OCI-LY7 (cell line): ENCODE results near the gene MTHFS. TPM values are rescaled to one million over a fixed set of nuclear protein-coding genes. Genes with fewer than 3 reads are reported as not detected.

Experiments
- BruUV-seq: library from RNA; stranded (reverse); fragments of 400-500 nt; replicated peaks from 2 replicates; lab custom pipeline; 2021; lab: Mats Ljungman, UMichigan
- CTCF ChIA-PET: fragments of 300-600 bp; sonication (Branson Sonifier 250); formaldehyde crosslinking; loops from one replicate; lab custom pipeline; 2022; ENCODE audit warnings: antibody characterized with exemption; ENCODE audit not compliant: unreplicated experiment; lab: Charles Lee
- POLR2A ChIA-PET: fragments of 300-600 bp; sonication (Branson Sonifier 250); formaldehyde crosslinking; loops from one replicate; lab custom pipeline; 2022; ENCODE audit warnings: antibody characterized with exemption; lab: Charles Lee
- DNase-seq: peaks from one replicate; pipeline ENCODE4 v3.0.0-alpha.2; 2015; ENCODE audit warnings: low spot score
- H2AFZ ChIP-seq: fragments of 200-600 bp; sonication (generic), shearing (Covaris generic); 2 replicates; pipeline ENCODE4 v1.6.1; 2014; ENCODE audit warnings: mild to moderate bottlenecking, antibody characterized with exemption, low read length, moderate library complexity
- H3K27ac ChIP-seq: fragments of 200-600 bp; sonication (generic); 2 replicates; pipeline ENCODE4 v1.5.1; 2014; ENCODE audit warnings: mixed run types, low read depth, mild to moderate bottlenecking, moderate library complexity, low read length, inconsistent platforms; ENCODE audit not compliant: poor library complexity, severe bottlenecking
- H3K36me3 ChIP-seq: fragments of 200-600 bp; sonication (generic); 2 replicates; pipeline ENCODE4 v1.6.1; 2014; ENCODE audit warnings: mild to moderate bottlenecking, antibody characterized with exemption, low read length, moderate library complexity, mixed read lengths; ENCODE audit not compliant: insufficient read depth
- H3K4me1 ChIP-seq: fragments of 200-600 bp; sonication (generic); 2 replicates; pipeline ENCODE4 v1.5.1; 2014; ENCODE audit warnings: mild to moderate bottlenecking, low read length; ENCODE audit not compliant: insufficient read depth, poor library complexity, severe bottlenecking
- H3K4me2 ChIP-seq: fragments of 200-600 bp; sonication (generic); 2 replicates; pipeline ENCODE4 v1.6.1; 2014; ENCODE audit warnings: mild to moderate bottlenecking, low read length
- H3K4me3 ChIP-seq: fragments of 200-600 bp; sonication (generic); 2 replicates; pipeline ENCODE4 v1.5.1; 2014; ENCODE audit warnings: mild to moderate bottlenecking, low read depth, low read length; ENCODE audit not compliant: poor library complexity, severe bottlenecking
- H3K79me2 ChIP-seq: fragments of 200-600 bp; sonication (generic); 2 replicates; pipeline ENCODE4 v1.6.1; 2016; ENCODE audit warnings: low read depth, mild to moderate bottlenecking, low read length, moderate library complexity, mixed read lengths; ENCODE audit not compliant: insufficient read depth
- H3K9me2 ChIP-seq: fragments of 200-600 bp; sonication (generic); 2 replicates; pipeline ENCODE4 v1.6.1; 2016; ENCODE audit warnings: mild to moderate bottlenecking, low read length, mixed read lengths; ENCODE audit not compliant: insufficient read depth
- H3K9me3 ChIP-seq: fragments of 200-600 bp; sonication (generic); 2 replicates; pipeline ENCODE4 v1.6.1; 2014; ENCODE audit warnings: mild to moderate bottlenecking, mixed run types, low read length, mixed read lengths
- H4K20me1 ChIP-seq: fragments of 200-600 bp; sonication (generic); 2 replicates; pipeline ENCODE4 v1.6.1; 2014; ENCODE audit warnings: mild to moderate bottlenecking, antibody characterized with exemption, low read length, moderate library complexity, mixed read lengths; ENCODE audit not compliant: insufficient read depth
- EZH2phosphoT487 ChIP-seq: fragments of 200-600 bp; sonication (generic); IDR thresholded peaks from 2 replicates; pipeline ENCODE4 v1.6.1; 2018; ENCODE audit warnings: low read depth, borderline replicate concordance, mild to moderate bottlenecking, mixed run types, antibody characterized with exemption, low read length, moderate library complexity, mixed read lengths
- intact Hi-C: fragments of 100-400 bp; cut with micrococcal nuclease; formaldehyde crosslinking; loops from one replicate; pipeline ENCODE4 v1.10.0; 2022; ENCODE audit not compliant: unreplicated experiment
- total RNA-seq, 2 experiments: library from RNA; depleted of rRNA in 1 of 2; stranded (reverse); fragments of >200 nt in 1 of 2; shearing (Covaris generic) in 1 of 2; gene quantifications; 2 replicates each; pipeline ENCODE4 v1.2.3, GENCODE V29; 2014 to 2022
- TF ChIP-seq, protein P1 (sequence below): fragments of 200-600 bp; sonication (generic); conservative IDR thresholded peaks from 2 replicates; pipeline ENCODE4 v1.5.1; 2014; ENCODE audit warnings: mild to moderate bottlenecking, antibody characterized with exemption, low read length, moderate library complexity, mixed read lengths

Gene MTHFS
- total RNA-seq, 2 experiments from 2014 or later: 12.4 to 32.3 TPM

DNA sequence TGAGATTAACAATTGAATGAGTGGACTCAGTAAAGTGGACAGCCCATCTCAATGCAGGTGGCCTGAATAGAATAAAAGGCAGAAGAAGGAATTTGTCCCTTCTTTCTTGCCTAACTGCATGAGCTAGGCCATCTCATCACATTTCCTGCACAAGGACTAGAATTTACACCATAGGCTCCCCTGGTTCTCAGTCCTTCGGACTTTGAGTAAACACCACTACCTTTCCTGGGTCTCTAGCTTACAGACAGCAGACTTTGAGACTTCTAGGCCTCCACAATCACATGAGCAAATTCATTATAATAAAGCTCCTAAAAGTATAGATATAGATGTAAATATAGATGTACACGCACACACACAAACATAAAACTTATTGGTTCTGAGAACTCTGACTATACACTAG lies 28.3 kb downstream of the MTHFS start:
- Histone ChIP-seq H3K4me3 (no peak overlapping the region), H3K79me2 (no peaks in the 10 kb centered on the region)

DNA sequence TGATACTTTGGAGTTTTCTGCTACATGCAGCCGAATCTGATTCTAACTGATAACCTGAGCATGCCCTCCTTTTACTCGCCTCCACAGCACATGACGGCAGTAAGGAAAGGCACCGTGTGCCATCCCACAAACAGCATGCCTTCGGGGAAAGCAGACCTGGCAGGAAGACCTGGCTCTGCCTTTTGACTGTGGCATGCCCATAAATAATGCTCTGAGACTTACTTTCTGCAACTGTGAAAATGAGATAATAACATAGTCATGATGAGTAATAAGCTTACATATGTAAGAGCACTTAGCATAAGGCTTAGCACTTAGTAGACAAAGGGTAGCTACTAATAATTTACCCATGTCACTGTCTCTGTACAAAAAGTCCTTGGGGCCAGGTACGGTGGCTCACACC lies 32.9 kb downstream of the MTHFS start:
- H2AFZ ChIP-seq: no peak overlapping the region
- CTCF ChIA-PET: interaction anchor here (1.1 kb wide), 1 partner anchor 23 kb away, joined by 3 read pairs; no protein-coding TSS in a partner anchor
- H3K4me2 ChIP-seq: no peak overlapping the region
- no TSS peak for BruUV-seq
- DNase-seq: no peak
- no peaks in the 10 kb centered on the region for H3K9me2 ChIP-seq
- no peak overlapping the region for H3K27ac ChIP-seq
- no peak overlapping the region for H3K4me3 ChIP-seq
- peaks cover 2% of the 10 kb centered on the region; the same call in 1 of the 2 replicates for H3K36me3 ChIP-seq
- no peaks in the 10 kb centered on the region for H3K79me2 ChIP-seq
- intact Hi-C loops: no loop called here
- H3K4me1 ChIP-seq: no peaks in the 10 kb centered on the region
- POLR2A ChIA-PET: interaction anchor here (1.3 kb wide), 1 partner anchor 13 kb away, joined by 3 read pairs; no protein-coding TSS in a partner anchor
- TF ChIP-seq, protein P1, sequence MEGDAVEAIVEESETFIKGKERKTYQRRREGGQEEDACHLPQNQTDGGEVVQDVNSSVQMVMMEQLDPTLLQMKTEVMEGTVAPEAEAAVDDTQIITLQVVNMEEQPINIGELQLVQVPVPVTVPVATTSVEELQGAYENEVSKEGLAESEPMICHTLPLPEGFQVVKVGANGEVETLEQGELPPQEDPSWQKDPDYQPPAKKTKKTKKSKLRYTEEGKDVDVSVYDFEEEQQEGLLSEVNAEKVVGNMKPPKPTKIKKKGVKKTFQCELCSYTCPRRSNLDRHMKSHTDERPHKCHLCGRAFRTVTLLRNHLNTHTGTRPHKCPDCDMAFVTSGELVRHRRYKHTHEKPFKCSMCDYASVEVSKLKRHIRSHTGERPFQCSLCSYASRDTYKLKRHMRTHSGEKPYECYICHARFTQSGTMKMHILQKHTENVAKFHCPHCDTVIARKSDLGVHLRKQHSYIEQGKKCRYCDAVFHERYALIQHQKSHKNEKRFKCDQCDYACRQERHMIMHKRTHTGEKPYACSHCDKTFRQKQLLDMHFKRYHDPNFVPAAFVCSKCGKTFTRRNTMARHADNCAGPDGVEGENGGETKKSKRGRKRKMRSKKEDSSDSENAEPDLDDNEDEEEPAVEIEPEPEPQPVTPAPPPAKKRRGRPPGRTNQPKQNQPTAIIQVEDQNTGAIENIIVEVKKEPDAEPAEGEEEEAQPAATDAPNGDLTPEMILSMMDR: no peak
- no peak for TF ChIP-seq EZH2phosphoT487
- no peaks in the 10 kb centered on the region for H4K20me1 ChIP-seq
- H3K9me3 ChIP-seq: no peaks in the 10 kb centered on the region

More for the DNA sequence above, 28.3 kb downstream of the MTHFS start:
- Histone ChIP-seq H3K9me2 (no peaks in the 10 kb centered on the region), H3K36me3 (peaks cover 18% of the 10 kb centered on the region), H2AFZ (no peak overlapping the region), H3K4me2 (no peak overlapping the region), H3K9me3 (peaks cover 12% of the 10 kb centered on the region; the same call in 1 of the 2 replicates), H4K20me1 (no peaks in the 10 kb centered on the region), H3K27ac (no peak overlapping the region), H3K4me1 (no peaks in the 10 kb centered on the region)
- intact Hi-C loops: no loop called here
- POLR2A ChIA-PET: interaction anchor here (1.1 to 1.3 kb wide), 2 partner anchors 10 to 13 kb away, joined by 3 read pairs; no protein-coding TSS in a partner anchor
- TF ChIP-seq, protein P1: no peak
- no peak for TF ChIP-seq EZH2phosphoT487
- no TSS peak for BruUV-seq
- no peak for DNase-seq
- CTCF ChIA-PET: interaction anchor here (0.7 kb wide), 1 partner anchor 12 kb away, joined by 3 read pairs; no protein-coding TSS in a partner anchor

DNA sequence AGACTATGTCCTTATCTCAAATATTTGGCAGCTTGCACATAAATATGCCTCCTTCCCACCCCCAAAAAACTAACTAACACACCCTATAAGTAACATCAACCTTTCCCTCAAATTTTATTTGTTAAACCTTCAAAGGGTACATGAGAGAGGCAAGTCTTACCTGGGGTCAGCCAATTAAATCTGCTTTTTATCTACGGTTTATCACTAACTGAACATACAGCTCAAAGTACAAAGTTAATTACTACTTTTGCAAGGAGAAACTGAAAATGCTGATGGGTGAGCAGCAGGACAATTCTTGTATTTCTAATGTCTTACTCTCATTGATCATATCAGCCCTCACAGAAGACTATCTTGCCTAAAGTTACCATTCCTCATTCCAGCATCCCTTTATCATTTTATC lies 34.6 kb downstream of the MTHFS start:
- intact Hi-C loops: no loop called here
- H3K9me3 ChIP-seq: no peaks in the 10 kb centered on the region
- no TSS peak for BruUV-seq
- no peak overlapping the region for H3K4me3 ChIP-seq
- no peak overlapping the region for H2AFZ ChIP-seq
- H3K36me3 ChIP-seq: no peaks in the 10 kb centered on the region
- H3K4me1 ChIP-seq: no peaks in the 10 kb centered on the region
- no peaks in the 10 kb centered on the region for H3K9me2 ChIP-seq
- no peak overlapping the region for H3K27ac ChIP-seq
- TF ChIP-seq, protein P1: no peak
- TF ChIP-seq EZH2phosphoT487: no peak
- H4K20me1 ChIP-seq: no peaks in the 10 kb centered on the region
- no peaks in the 10 kb centered on the region for H3K79me2 ChIP-seq
- DNase-seq: no peak
- CTCF ChIA-PET: no interaction called here
- H3K4me2 ChIP-seq: no peak overlapping the region
- POLR2A ChIA-PET: interaction anchor here (1.0 kb wide), 1 partner anchor 28 kb away, joined by 4 read pairs; no protein-coding TSS in a partner anchor
